HG03060 (cell line): ENCODE results near the gene GALK2.
"Not testable (repeated sequence)": the region's sequence is repeated elsewhere in the genome, so short reads cannot be mapped to it uniquely, and the experiment has no call there.

Source experiments
- ATAC-seq: cut with Tn5 transposase; IDR thresholded peaks from one replicate; pipeline ENCODE4 v1.9.1; 2021; ENCODE audit warnings: low read depth, moderate number of reproducible peaks; ENCODE audit not compliant: unreplicated experiment

The GALK2 gene

DNA sequence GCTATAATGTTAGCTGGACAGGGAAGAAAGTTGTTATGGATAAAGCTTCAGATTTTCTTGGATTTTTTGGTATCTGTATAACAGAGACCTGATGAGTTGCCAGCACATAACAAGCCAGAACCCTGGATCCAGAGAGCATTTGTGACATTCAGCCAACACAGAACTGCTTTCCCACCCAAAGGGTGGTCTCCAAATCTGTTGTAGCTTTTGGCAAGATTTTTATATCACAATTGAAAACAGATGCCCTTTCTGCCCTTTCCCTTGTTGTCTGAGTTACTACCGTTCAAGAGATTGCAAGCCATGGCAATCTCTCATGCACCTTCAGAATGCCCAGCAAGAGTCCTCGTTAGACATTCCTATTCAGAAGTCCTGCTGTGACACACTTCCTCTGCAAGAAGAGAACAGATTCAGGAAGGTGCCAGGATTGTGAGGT is 145.4 kb downstream of the GALK2 start:
- ATAC-seq = no peak

DNA sequence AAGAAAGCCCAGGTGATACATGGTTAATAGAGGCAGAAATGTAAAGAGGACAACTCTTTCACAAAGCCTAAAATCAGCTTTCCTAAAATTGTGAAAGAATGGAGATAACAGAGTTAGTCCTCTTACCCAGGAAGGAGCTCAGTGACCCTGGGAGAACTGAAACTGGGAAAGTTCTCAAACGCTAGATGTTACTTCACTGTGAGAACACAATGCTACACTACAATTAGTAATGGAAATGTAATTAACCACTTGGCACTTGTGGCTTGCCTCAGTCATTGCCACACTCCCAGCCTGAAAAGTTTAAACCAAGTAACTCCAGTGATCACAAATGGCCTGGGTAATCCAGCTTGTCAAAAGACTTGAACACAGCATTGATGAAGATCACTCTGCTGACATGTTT is 150.3 kb downstream of the GALK2 start:
- ATAC-seq = no peak

DNA sequence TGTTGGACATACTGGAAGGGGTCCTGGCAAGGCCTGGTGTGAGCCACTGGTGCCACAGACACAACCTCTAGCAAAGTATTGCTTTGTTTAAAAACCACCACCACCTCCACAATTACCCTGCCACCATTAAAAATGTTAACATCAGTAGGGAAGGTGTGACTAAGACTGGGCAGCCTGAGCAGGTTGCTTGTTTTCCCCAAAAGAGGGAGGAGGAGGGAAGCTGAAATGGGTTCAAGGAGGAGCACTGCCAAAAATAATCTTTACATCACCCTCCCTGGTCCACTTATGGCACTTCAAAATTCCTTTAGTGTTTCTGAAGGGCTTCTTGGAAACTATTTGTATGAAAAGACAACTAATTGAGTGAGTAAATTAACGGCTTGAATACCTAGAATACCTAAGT is 153.2 kb downstream of the GALK2 start:
- no peak for ATAC-seq

DNA sequence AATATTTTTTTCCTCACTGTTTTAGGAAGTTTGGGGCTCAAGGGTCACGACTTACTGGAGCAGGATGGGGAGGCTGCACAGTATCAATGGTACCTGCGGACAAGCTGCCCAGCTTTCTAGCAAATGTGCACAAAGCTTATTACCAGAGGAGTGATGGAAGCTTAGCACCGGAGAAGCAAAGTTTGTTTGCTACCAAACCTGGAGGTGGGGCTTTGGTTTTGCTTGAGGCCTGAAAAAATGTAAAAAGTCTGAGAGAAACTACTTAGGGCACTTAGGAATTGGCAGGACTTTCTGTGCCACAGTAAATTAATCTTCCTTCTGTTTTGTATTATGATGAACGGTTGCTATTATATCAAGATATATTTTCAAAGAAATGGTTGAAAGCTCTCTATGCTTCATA is 157.9 kb downstream of the GALK2 start:
- ATAC-seq = no peak

DNA sequence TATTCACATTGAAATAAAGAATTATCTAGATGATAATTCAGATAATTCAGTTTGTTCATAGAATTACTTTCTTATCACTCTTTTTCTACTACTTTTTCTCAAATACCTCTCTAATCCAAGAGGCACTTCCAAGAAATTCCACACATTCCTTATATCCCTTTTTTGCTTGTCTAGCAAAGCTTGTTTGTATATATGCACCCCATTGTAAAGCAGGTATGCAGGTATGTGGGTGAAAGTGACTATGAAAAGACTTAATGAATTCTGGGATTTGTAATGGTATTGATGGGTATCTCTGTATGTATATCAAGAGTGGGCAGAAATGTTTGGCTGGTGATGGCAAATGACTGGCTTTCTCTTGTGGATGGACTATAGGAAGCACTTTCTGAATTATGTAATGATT is 158.9 kb downstream of the GALK2 start:
- ATAC-seq = no peak

DNA sequence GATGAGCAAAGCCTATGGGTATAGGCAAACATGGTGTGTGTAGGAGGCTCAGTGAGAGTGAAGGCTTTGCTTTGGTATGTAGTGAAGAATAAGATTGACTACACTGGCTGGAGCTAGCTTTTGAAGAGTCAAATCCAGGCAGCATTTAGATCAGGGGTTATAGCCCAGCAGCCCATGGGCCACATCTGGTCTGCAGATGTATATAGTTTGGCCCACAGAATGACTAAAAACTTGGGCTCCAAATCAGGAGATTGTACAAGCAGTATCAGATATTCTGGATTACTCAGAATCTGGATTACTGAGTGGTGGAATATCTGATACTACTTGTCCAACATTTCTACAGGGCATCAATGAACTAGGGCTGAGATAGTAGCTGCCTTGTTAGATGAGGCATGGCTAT is 160.1 kb downstream of the GALK2 start:
- ATAC-seq = no peak

DNA sequence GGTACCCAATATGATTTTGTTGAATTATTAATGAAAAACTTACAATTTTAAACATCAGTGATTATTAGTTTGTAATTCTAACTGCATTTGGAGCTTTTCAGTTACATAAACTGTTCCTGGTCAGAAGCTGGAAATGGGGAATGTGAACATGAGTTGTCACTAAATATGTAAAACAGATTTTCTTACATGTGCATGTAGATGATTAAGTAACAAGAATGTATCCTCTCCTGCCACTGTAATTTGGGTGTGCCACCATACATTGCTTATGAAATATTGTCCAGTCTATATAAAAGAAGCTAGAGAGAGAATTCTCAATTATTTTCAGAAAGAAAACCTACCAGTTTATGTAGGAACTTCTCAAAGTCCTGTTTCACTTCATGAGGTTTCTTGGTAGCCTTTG is 161.4 kb downstream of the GALK2 start:
- no peak for ATAC-seq

DNA sequence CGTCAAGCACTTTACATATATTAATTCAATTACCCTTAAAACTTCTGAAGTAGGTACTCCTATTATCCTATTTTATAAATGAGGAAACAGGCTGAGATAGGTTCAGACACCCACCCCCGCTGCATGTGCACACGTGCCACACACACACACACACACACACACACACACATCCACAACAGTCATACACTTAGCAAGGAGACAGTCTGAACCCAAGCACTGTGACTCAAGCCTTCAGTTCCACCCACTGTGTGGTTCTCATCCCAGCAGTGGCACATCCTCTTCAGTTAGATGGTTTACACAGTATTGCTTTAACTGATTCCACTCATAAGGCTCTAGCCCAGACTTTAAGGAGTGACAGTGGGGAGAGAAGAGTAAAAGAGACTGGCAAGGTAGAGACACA is 161.9 kb downstream of the GALK2 start:
- no peak for ATAC-seq

DNA sequence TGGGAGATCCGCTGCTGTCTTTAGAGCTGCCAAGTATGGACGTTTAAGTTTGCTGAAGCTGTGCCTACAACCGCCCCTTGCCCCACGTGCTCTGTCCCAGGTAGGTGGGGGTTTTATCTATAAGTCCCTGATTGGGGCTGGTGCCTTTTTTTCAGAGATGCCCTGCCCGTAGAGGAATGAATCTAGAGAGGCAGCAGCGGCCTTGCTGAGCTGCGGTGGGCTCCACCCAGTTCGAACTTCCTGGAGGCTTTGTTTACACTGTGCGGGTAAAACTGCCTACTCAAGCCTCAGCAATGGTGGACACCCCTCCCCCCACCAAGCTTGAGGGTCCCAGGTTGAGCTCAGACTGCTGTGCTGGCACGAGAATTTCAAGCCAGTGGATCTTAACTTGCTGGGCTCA is 169.6 kb downstream of the GALK2 start:
- no peak for ATAC-seq

DNA sequence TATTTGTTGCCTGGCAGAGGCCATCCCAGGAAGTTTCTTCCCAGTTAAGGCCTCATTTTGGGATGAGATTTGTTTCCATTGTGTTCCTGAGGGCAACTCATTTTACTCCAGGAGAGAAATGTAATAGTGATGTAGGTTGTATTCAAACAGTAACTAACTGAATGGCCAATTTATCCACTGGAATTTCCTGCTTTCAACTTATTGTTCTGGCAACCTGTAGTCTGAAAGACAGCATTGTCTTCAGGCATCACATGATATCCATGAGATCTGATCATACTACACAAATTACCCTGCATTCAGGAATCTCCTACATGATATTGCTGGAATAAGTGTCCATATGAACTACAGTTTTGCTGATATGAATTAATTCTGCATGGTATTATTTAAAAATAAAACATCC is 173.5 kb downstream of the GALK2 start:
- no peak for ATAC-seq

DNA sequence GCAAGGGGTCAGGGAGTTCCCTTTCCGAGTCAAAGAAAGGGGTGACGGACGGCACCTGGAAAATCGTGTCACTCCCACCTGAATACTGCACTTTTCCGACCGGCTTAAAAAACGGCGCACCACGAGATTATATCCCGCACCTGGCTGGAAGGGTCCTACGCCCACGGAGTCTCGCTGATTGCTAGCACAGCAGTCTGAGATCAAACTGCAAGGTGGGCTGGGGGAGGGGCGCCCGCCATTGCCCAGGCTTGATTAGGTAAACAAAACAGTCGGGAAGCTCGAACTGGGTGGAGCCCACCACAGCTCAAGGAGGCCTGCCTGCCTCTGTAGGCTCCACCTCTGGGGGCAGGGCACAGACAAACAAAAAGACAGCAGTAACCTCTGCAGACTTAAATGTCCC is 184.4 kb downstream of the GALK2 start:
- not testable (repeated sequence) for ATAC-seq

DNA sequence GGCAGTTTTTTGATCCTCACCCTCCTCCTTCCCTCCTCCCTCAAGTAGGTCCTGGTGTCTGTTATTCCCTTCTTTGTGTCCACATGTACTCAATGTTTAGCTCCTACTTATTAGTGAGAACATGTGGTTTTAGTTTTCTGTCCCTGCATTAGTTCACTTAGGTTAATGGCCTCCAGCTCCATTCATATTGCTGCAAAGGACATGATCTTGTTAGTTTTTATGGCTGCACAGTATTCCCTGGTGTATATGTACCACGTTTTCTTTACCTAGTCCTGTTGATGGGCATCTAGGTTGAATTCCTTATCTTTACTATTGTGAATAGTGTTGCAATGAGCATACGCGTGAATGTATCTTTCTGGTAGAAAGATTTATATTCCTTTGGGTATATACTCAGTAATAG is 191.3 kb downstream of the GALK2 start:
- ATAC-seq = no peak

DNA sequence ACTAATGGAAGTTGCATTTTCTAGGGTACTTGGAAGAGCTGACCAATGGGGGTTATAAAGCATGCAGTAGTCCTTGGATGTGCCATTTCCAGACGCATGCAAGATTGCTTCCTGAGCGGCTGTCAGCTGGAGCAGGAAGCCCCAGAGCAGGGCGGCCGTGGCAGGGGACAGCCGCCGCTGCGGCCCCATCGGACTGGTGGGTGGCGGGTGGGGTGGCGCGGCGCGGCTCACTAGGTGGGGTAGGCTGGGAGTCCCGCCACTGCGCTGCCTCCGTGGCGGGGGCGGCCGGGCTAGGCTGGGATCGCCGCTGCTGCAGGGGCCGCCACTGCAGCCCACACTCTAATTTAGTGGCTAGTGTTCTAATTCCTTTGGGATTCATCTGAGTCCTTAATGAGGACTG is 196.4 kb downstream of the GALK2 start:
- ATAC-seq = no peak

DNA sequence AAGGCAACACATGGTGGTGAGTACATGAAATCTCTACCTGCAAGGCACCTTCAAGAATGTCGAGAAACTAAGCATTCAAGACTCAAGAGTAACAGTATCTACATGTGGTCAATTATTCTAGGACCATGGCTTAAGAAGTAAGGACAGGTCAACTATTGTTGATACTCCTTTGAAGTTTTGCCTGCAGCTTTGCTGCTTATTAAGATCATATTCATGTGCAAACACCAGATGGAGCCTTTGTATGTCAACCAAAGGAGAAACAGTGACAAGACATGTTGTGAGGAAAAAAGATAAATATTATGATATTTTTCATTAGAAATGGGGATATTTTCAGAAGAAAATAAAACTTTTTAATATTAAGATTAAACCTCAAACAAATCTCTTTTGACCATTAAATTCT is 200.7 kb downstream of the GALK2 start:
- ATAC-seq = no peak

DNA sequence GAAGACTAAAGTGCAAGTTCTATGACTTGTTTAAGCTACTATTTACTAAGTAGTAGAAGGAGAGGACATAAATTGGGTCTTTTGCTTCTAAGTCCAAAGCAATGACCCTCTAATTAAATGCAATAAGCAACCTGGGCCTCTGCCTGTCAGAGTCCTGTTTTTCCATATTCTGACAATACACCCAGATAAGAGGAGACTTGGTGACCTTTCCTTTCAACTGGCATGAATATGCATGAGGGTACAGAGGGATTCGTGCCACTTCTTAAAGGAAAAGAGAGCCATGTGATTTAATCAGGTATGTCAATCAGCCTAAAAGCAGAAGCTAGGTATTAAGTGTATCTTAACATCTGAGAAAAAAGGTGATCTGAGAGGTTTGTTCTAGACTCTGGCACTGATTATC is 202.3 kb downstream of the GALK2 start:
- ATAC-seq = no peak

DNA sequence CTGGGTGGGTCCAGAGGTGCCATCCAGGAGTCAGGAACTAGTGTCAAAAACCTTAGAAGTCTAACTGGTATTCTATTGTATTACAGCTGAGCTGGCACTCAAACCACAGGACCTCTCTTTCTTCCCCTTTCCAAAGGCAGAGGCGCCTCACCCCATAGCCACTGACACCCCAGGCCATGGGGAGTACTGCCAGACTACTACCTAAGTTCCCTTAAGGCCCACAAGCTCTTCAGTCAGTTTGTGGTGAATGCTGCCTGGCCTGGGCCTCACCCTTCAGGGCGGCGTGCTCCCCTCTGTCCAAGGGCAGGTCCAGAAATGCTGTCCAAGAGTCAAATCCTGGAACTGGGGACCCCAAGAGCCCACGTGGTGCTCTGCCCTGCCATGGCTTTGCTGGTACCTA is 209.9 kb downstream of the GALK2 start:
- ATAC-seq = no peak

DNA sequence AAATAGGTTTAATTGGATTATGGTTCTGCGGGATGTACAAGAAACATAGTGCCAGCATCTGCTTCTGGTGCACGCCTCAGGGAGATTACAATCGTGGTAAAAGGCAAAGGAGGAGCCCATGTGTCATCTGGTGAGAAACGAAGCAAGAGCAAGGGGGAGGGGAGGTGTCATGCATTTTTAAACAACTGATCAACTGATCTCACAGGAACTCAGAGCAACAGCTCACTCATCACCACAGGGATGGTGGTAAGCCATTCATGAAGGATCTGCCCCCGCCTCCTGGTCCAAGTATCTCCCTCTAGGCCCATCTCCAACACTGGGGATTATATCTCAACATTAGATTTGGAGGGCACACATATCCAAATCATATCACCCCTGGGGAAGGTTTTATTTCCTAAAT is 210.9 kb downstream of the GALK2 start:
- no peak for ATAC-seq
